Stimulated activated effector memory CD8-positive, alpha-beta T cell treated with anti-CD3 and anti-CD28 coated beads, Interleukin-12 subunit alpha, Interleukin-12 subunit beta, amount 100 ng/mL, for 72 hours (primary cell): ENCODE measurements around the gene TRAF3.

ENCODE experiments used
- ATAC-seq: fragments of 150-1000 bp; cut with Tn5 transposase; 2 replicates; pipeline ENCODE4 v1.10.0; 2021
- DNase-seq, 2 donors: peaks; one replicate each; pipeline ENCODE4 v3.0.0; 2021 to 2022; ENCODE audit warnings: low spot score in 2 of 2
- H3K27ac Mint-ChIP-seq: one replicate; pipeline ENCODE4 v1.8.0; 2022; ENCODE audit warnings: mild to moderate bottlenecking, mixed read lengths
- H3K36me3 Mint-ChIP-seq: one replicate; pipeline ENCODE4 v1.8.0; 2022; ENCODE audit warnings: mild to moderate bottlenecking, mixed read lengths
- H3K4me1 Mint-ChIP-seq: one replicate; pipeline ENCODE4 v1.8.0; 2022; ENCODE audit warnings: mixed read lengths
- H3K4me3 Mint-ChIP-seq: one replicate; pipeline ENCODE4 v1.8.0; 2022; ENCODE audit warnings: mild to moderate bottlenecking, mixed read lengths
- H3K9me3 Mint-ChIP-seq: one replicate; pipeline ENCODE4 v1.8.0; 2022; ENCODE audit warnings: mixed read lengths

TRAF3 gene

DNA sequence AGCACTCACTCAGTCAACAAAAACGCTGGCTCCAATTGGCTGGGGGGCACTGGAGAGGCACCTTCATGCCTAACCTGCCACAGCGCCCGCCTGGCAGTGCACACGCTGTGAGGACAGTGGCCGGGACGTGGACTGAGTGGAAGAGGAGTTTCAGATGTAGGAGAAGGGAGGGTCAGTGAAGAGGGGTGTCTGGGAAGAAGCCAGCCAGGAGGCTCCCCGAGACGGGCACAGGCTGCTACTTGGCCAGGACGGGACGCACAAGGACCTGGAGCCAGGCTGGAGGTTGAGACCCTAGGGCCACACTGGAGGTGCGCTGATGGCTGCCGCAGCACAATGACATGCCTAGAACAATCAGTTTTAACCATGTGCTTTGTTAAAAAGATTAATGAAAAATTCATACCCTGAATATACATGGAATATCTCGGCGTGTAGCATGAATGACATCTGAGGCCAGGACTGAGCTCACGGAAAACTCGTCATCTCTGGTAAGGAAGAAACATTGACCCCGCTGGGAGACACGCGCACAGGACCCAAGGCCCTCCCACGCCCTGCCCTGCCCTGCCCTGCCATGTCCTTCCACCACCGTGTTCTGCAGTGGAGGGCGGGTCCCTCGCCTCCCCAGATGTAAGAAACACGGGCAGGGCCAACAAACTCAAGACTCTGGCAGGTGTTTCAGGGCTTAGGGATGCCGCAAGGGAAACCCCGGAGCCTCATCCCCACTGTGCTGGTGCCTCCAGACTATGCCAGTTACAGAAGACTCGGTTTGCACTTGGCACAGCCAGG is 170.3 kb downstream of the TRAF3 start:
- peak overlapping the region; percentile 23 for H3K27ac Mint-ChIP-seq

DNA sequence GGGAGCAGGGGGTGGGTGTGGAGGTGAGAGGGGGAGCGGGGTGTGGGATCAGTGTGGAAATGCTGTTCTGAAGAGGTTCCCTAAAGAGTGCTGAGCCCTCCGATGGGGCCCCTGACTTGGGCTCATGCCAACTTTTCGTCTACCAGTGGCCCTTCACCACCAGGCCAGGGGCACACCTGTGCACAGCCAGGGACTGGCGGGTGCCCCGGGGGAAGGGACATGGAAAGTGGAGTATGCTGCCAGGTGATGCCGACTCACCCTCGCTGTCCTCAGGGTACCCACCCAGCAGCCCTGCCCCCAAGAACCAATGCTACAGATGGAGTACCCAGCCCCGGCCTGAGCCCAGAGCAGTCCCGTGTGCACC is 171.4 kb downstream of the TRAF3 start:
- DNase-seq (no peak), ATAC-seq (no peak)
- peak overlapping the region; percentile 9 for H3K4me3 Mint-ChIP-seq
- peak overlapping the region; percentile 6 for H3K27ac Mint-ChIP-seq
- no peaks in the 10 kb centered on the region for H3K9me3 Mint-ChIP-seq
- H3K36me3 Mint-ChIP-seq = no peaks in the 10 kb centered on the region
- peaks cover 12% of the 10 kb centered on the region for H3K4me1 Mint-ChIP-seq

More for the DNA sequence above, 170.3 kb downstream of the TRAF3 start:
- ATAC-seq = no peak
- no peaks in the 10 kb centered on the region for H3K36me3 Mint-ChIP-seq
- DNase-seq = no peak
- peak overlapping the region; percentile 29 for H3K4me3 Mint-ChIP-seq
- H3K4me1 Mint-ChIP-seq = peaks cover 12% of the 10 kb centered on the region
- no peaks in the 10 kb centered on the region for H3K9me3 Mint-ChIP-seq

DNA sequence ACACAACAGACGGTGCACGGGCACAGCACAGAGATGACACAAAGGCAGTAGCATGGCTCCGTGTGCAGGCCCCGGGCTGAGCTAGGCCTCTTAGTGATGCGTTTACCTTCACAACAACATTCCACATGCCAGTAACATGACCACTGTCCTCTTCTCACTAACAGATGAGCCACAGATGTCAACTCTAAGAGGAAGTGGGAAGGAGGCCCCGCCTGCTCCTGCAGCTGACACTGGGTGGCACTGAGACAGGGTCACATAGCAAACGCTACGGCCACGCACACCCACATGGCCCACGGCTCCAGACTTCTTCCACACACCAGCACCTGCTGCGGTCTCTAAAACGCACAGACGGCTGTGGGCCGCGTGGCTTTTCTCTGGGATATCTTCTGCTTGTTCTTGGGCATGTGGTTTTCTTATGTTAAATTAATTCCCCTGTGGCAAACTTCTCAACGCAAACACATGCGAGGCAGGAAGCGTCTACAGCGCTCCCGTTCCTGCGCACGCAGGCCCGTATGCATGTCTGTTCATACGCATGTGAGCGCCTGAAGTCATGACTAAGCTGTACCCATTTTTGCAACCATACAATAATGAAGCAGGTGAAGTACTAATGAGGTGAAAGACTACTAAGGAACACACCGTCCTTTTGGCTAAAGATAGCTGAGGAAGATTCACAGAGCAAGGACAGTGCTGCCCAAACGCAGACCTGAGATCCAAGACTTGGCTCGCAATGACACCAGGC is 172.0 kb downstream of the TRAF3 start:
- peak overlapping the region; percentile 9 for H3K4me3 Mint-ChIP-seq
- ATAC-seq = peak; percentile 65
- no peaks in the 10 kb centered on the region for H3K9me3 Mint-ChIP-seq
- peaks cover 12% of the 10 kb centered on the region for H3K4me1 Mint-ChIP-seq
- H3K36me3 Mint-ChIP-seq = no peaks in the 10 kb centered on the region
- no peak for DNase-seq
- peak overlapping the region; percentile 6 for H3K27ac Mint-ChIP-seq

DNA sequence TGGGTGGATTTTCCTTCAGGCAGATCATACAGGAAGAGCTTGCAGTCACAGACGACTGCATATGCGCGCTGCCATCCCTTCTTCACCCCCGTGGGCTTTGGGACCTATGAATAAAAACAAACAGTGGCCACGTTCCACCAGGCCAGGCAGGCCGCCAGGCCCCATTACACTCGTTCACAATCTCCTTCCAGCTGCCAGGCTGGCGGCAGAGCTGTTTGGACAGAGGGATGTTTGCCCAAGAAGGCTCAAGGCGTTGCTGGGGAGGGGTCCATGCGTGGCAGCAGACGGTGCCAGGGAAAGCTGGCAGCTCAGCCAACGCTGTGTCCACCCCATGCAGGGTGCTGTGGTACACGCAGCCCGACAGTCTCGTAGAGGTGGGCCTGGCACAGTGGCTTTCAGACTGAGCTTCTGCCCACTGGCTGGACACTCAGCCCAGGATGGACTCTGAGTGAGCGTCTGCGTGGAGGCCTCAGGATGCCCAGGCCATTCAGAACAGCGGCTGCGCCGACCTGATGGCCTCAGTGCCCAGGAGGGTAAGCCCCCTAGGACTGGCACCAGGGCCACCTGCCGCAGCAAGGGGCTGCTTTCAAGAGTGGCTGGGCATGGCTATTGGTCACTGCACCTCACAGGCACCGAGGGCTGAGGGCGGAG is 172.7 kb downstream of the TRAF3 start:
- DNase-seq (no peak), ATAC-seq (no peak)
- Mint-ChIP-seq H3K36me3 (no peaks in the 10 kb centered on the region), H3K9me3 (no peaks in the 10 kb centered on the region), H3K4me1 (peaks cover 12% of the 10 kb centered on the region), H3K27ac (peak overlapping the region; percentile 6), H3K4me3 (no peak overlapping the region)

DNA sequence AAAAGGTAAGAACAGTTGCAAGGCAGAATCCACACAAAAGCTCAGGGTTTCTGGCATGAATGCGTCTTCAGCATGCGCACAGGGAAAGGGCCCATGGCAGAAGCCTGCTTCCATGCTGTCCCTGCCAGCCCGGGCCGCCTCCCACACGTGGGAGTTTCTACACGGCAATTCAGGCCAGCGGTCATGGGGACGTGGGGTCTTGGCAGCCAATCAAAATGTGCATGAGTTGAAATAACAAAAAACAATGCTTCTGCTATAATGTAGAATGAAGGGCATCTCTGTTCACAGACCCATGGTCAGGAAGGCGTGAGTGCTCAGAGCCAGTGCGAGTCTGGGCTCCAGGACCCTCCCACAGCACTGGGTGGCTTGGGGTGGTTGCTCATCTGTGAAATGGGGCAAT is 173.8 kb downstream of the TRAF3 start:
- Mint-ChIP-seq H3K36me3 (peaks cover 3% of the 10 kb centered on the region), H3K4me1 (peaks cover 12% of the 10 kb centered on the region), H3K9me3 (no peaks in the 10 kb centered on the region), H3K27ac (no peak overlapping the region), H3K4me3 (no peak overlapping the region)
- no peak for DNase-seq
- no peak for ATAC-seq

DNA sequence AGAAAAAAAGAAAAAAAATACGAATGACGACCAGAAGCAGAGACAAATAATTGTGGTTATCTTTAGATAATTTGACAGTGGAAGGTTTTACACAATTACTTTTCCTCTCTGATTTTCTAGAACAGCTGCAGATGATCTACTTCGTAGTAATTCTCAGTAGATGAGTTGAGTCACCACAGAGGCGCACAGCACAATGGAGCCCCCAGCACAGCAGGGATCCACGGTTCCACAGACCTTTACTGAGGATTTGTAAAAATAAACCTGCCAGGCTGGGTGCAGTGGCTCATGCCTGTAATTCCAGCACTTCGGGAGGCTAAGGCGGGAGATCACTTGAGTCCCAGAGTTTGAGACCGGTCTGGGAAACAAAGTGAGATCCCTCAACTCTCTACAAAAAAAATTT is 174.6 kb downstream of the TRAF3 start:
- Mint-ChIP-seq H3K4me1 (peaks cover 12% of the 10 kb centered on the region), H3K9me3 (no peaks in the 10 kb centered on the region), H3K4me3 (no peak overlapping the region), H3K27ac (no peak overlapping the region), H3K36me3 (peaks cover 5% of the 10 kb centered on the region)
- no peak for DNase-seq
- ATAC-seq = no peak

DNA sequence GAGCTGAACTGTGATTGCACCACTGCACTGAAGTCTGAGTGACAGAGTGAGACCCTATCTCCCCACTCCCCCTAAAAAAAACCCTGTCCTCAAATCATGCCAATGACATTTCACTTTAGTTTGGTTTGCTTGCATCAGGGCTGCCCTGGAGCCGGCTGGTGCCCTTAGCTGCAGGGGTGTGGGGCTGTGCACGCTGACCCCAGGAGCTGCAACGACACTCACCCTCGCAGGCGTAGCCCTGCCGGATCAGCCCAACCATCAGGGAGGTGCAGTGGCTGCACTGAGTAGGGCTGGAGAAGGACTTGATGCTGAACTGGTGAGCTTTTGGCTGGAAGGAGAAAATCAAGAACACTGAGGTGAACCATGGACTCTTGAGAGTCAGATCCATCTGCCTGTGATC is 175.0 kb downstream of the TRAF3 start:
- Mint-ChIP-seq H3K4me3 (no peak overlapping the region), H3K4me1 (peaks cover 12% of the 10 kb centered on the region), H3K9me3 (no peaks in the 10 kb centered on the region), H3K27ac (no peak overlapping the region), H3K36me3 (peaks cover 5% of the 10 kb centered on the region)
- DNase-seq (no peak), ATAC-seq (no peak)

DNA sequence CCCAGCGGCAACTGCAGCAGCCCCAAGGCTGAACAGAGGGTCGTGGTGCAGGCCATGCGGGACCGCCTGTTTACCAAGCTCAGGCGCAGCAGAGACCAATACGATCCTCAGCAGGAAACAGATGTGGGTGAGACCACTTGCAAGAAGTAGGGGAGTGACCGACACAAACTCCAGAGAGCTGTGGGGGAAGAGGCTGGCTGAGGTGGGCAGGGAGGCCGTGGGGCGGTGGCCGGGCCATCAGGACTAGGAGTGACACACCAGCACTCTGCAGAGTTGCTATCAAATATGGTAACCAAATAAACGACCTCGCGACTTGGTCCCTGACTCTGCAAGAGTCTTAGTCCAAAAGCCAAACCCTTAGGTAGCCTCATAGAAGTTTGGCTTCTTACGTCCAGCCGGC is 175.9 kb downstream of the TRAF3 start:
- ATAC-seq = no peak
- Mint-ChIP-seq H3K9me3 (no peaks in the 10 kb centered on the region), H3K36me3 (peaks cover 5% of the 10 kb centered on the region), H3K4me1 (peaks cover 12% of the 10 kb centered on the region), H3K27ac (no peak overlapping the region), H3K4me3 (no peak overlapping the region)
- no peak for DNase-seq

DNA sequence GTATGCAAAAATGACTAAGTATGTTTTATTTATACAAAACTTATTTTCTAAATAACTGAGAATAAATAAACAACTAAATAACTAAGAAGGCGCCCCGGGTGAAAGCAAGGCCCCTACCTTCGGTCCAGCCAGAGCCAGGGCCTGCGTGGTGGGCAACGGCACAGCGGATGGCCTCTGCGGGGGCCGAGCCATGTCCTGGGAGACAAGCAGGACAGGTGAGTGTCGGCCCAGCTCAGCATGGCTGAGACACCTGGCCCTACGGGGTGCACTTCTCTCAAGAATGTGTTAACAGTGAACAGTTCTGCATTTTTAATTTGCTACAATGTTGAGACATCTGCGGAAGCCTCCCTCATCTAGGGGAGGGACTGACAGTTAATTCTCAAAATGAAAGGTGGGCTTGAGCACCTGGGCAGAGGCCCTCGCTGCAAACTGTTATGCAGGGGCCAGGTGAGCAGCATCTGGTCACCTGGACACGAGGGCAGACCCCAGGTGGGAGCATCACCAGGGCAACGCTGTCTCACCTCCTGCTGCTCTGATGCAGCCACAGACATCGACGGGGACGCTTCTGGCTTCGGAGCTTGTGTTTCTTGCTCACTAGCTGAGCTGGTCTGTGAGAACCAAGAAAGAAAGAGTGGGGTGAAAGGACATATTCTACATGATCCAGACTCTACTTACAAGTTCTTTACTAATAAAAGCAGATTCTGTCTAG is 177.0 kb downstream of the TRAF3 start:
- peaks cover 5% of the 10 kb centered on the region for H3K4me1 Mint-ChIP-seq
- H3K9me3 Mint-ChIP-seq = no peaks in the 10 kb centered on the region
- DNase-seq = no peak
- peaks cover 5% of the 10 kb centered on the region for H3K36me3 Mint-ChIP-seq
- no peak overlapping the region for H3K4me3 Mint-ChIP-seq
- ATAC-seq = no peak
- no peak overlapping the region for H3K27ac Mint-ChIP-seq

DNA sequence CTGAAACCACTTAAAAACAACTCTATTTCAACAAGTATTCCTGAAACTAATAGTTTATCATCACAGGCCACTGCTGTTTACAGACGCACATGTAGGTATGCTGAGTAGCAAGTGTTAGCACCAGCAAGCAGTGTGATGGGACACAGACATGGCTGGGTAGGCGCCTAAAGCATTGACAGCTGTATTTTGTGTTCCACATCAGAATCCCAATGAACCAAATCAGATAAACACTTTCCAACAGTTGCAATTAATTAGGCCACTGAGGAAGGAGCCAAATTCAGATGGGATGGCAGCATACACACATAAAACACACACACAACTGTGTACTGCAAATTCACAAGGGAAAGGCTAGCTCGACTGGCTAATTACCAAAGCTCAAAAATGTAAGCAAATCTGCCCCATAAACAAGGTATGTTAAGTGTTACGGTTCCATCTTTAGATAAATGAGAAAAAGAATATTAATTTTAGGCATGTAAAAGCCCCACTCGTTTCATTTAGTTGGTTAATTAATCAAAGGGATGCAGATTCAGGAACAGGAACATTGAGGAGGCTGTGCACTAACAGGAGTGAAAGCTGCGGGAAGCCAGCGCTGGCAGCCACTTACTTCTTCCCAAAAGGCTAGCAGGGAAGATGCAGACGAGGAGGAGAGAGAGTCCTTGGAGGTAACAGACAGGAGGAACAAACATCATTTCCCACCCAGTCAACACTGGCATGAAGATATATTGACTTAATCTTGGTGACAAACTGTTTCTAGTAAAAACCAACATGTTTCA is 178.6 kb downstream of the TRAF3 start:
- H3K27ac Mint-ChIP-seq = peak overlapping the region; percentile 19
- no peak overlapping the region for H3K4me3 Mint-ChIP-seq
- peaks cover 5% of the 10 kb centered on the region for H3K36me3 Mint-ChIP-seq
- H3K4me1 Mint-ChIP-seq = no peaks in the 10 kb centered on the region
- no peak for DNase-seq
- no peak for ATAC-seq
- no peaks in the 10 kb centered on the region for H3K9me3 Mint-ChIP-seq

DNA sequence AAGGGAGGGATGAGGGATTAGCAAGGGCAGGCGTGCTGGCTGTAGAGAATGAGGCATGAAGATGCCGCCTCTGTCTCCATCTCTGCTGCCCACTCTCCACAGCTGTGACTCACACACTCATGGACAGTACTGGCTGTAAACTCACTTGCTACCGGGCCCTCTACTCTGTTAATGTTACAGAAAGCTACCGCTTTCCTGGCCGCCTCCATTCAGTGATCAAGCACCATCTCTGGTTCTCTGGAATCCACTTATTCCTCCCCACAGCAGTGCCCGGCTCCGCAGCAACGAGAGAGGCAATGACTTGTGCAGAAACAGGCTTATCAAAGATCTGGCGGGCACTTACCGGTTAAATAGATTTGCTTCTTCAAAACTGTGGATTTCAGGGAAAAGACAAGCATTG is 180.0 kb downstream of the TRAF3 start:
- no peak for DNase-seq
- no peak overlapping the region for H3K27ac Mint-ChIP-seq
- ATAC-seq = no peak
- no peaks in the 10 kb centered on the region for H3K4me1 Mint-ChIP-seq
- H3K4me3 Mint-ChIP-seq = no peak overlapping the region
- peaks cover 5% of the 10 kb centered on the region for H3K36me3 Mint-ChIP-seq
- H3K9me3 Mint-ChIP-seq = no peaks in the 10 kb centered on the region

DNA sequence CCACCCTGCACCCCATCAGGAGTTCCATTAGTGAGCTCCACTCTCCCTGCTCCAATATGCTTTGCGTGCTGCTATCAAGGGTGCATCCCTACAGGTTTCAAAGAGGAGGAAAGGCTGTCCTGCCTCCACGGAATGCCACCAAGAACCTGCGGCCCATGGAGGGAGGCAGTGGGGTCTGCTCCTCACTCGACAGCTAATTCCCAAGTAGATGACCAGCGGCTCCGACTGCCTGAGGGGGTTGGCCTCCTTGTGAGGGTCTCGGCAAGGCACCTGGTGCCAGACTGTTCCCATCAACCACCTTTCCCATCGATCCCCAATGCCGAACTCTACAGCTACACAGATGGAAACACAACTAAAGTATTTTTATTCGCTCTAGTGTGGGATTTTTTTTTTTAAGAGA is 181.2 kb downstream of the TRAF3 start:
- Mint-ChIP-seq H3K4me1 (no peaks in the 10 kb centered on the region), H3K4me3 (no peak overlapping the region), H3K36me3 (peaks cover 5% of the 10 kb centered on the region), H3K27ac (no peak overlapping the region), H3K9me3 (no peaks in the 10 kb centered on the region)
- no peak for DNase-seq
- no peak for ATAC-seq
